ENCODE measurements around the gene NKAIN4. TPM values are rescaled to one million over a fixed set of nuclear protein-coding genes. Genes with fewer than 3 reads are reported as not detected.

NKAIN4 gene
- total and polyA plus RNA-seq, 2 experiments from 2014 or later, result 12.6 to 13.2 TPM

DNA sequence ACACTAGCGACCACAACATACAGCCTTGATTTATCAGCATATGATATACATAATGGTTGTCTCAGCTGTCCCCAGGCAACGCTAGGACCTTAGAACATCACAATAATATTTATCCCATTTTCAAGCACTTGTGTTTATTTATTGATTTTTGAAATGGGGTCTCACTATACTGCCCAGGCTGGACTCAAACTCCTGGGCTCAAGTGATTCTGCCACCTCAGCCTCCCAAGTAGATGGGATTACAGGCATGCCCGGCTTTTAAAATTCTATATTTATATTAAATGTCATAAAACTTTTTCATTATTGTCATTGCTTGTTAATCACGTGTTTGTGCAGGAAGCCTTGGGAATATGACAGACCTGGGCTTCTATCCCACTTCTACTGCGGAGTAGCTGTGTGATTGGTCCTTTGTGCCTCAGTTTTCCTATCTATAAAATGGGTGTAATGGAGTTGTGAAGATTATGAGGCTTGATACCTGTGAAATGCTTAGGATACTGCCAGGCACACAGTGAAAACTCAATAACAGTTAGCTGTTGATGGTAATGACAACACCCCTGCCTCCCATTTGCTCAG is 48.9 kb upstream of the NKAIN4 start:
- Histone ChIP-seq H3K27me3 (ENCODE audit: insufficient read depth) (no peaks in the 10 kb centered on the region), H3K27ac (ENCODE audit: low read depth) (no peak overlapping the region), H4K20me1 (replicated peaks; ENCODE audit: insufficient read depth) (no peaks in the 10 kb centered on the region), H3K36me3 (ENCODE audit: insufficient read depth) (no peaks in the 10 kb centered on the region), H3K4me1 (ENCODE audit: insufficient read depth) (no peaks in the 10 kb centered on the region), H3K4me3 (no peak overlapping the region), H3F3A (replicated peaks; ENCODE audit: low read depth) (no peaks in the 10 kb centered on the region), H2AFZ (no peak overlapping the region), H3K79me2 (replicated peaks; ENCODE audit: insufficient read depth) (no peaks in the 10 kb centered on the region), H3K9me2 (ENCODE audit: insufficient read depth) (no peaks in the 10 kb centered on the region), H3K4me2 (no peak overlapping the region)
- DNase-seq (ENCODE audit: low spot score) (no peak), ATAC-seq (no peak)
- H3K27me3 Mint-ChIP-seq (ENCODE audit: insufficient read depth, low read depth, poor library complexity), result peaks cover 11% of the 10 kb centered on the region
- peaks cover 4% of the 10 kb centered on the region; the same call in 1 of the 3 replicates for H3K9me3 Mint-ChIP-seq
- no peak overlapping the region for H3K27ac Mint-ChIP-seq
- H3K4me1 Mint-ChIP-seq, result no peaks in the 10 kb centered on the region
- no peak overlapping the region for H3K4me3 Mint-ChIP-seq
- TF ChIP-seq, protein P1, sequence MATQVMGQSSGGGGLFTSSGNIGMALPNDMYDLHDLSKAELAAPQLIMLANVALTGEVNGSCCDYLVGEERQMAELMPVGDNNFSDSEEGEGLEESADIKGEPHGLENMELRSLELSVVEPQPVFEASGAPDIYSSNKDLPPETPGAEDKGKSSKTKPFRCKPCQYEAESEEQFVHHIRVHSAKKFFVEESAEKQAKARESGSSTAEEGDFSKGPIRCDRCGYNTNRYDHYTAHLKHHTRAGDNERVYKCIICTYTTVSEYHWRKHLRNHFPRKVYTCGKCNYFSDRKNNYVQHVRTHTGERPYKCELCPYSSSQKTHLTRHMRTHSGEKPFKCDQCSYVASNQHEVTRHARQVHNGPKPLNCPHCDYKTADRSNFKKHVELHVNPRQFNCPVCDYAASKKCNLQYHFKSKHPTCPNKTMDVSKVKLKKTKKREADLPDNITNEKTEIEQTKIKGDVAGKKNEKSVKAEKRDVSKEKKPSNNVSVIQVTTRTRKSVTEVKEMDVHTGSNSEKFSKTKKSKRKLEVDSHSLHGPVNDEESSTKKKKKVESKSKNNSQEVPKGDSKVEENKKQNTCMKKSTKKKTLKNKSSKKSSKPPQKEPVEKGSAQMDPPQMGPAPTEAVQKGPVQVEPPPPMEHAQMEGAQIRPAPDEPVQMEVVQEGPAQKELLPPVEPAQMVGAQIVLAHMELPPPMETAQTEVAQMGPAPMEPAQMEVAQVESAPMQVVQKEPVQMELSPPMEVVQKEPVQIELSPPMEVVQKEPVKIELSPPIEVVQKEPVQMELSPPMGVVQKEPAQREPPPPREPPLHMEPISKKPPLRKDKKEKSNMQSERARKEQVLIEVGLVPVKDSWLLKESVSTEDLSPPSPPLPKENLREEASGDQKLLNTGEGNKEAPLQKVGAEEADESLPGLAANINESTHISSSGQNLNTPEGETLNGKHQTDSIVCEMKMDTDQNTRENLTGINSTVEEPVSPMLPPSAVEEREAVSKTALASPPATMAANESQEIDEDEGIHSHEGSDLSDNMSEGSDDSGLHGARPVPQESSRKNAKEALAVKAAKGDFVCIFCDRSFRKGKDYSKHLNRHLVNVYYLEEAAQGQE (IDR thresholded peaks at IDR 0.05; ENCODE audit: unreplicated experiment), result no peak
- no peak for TF ChIP-seq ZNF331 (CRISPR knock-in tag; IDR thresholded peaks at IDR 0.05; ENCODE audit: low read depth)
- no peak for TF ChIP-seq ZNF462 (CRISPR knock-in tag; IDR thresholded peaks at IDR 0.05)
- TF ChIP-seq, protein P2, sequence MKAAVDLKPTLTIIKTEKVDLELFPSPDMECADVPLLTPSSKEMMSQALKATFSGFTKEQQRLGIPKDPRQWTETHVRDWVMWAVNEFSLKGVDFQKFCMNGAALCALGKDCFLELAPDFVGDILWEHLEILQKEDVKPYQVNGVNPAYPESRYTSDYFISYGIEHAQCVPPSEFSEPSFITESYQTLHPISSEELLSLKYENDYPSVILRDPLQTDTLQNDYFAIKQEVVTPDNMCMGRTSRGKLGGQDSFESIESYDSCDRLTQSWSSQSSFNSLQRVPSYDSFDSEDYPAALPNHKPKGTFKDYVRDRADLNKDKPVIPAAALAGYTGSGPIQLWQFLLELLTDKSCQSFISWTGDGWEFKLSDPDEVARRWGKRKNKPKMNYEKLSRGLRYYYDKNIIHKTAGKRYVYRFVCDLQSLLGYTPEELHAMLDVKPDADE (IDR thresholded peaks at IDR 0.05), result no peak
- TF ChIP-seq, protein P3, sequence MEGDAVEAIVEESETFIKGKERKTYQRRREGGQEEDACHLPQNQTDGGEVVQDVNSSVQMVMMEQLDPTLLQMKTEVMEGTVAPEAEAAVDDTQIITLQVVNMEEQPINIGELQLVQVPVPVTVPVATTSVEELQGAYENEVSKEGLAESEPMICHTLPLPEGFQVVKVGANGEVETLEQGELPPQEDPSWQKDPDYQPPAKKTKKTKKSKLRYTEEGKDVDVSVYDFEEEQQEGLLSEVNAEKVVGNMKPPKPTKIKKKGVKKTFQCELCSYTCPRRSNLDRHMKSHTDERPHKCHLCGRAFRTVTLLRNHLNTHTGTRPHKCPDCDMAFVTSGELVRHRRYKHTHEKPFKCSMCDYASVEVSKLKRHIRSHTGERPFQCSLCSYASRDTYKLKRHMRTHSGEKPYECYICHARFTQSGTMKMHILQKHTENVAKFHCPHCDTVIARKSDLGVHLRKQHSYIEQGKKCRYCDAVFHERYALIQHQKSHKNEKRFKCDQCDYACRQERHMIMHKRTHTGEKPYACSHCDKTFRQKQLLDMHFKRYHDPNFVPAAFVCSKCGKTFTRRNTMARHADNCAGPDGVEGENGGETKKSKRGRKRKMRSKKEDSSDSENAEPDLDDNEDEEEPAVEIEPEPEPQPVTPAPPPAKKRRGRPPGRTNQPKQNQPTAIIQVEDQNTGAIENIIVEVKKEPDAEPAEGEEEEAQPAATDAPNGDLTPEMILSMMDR (conservative IDR thresholded peaks at IDR 0.05; ENCODE audit: low read depth in 2 of 2), result no peak
- no peak for TF ChIP-seq ZNF114 (CRISPR knock-in tag; IDR thresholded peaks at IDR 0.05)
- no peak for TF ChIP-seq EZH2phosphoT487 (IDR thresholded peaks at IDR 0.05; ENCODE audit: unreplicated experiment)
- TF ChIP-seq NANOG (IDR thresholded peaks at IDR 0.05; ENCODE audit: borderline replicate concordance), result no peak
- no peak for TF ChIP-seq EZH2 (IDR thresholded peaks at IDR 0.05; ENCODE audit: low read depth, unreplicated experiment)
- TF ChIP-seq JUNB (IDR thresholded peaks at IDR 0.05; ENCODE audit: unreplicated experiment), result no peak
- no peak for TF ChIP-seq CREB1 (CRISPR knock-in tag; IDR thresholded peaks at IDR 0.05; ENCODE audit: low read depth)
- no peaks in the 10 kb centered on the region for H3K36me3 Mint-ChIP-seq (ENCODE audit: low read depth)
